ENCODE data around the gene ASB16. TPM values are rescaled to one million over a fixed set of nuclear protein-coding genes. Genes with fewer than 3 reads are reported as not detected.

Gene ASB16
- total and polyA plus RNA-seq, 12 donors: 0.64 to 16.4 (median 13.4) TPM

DNA sequence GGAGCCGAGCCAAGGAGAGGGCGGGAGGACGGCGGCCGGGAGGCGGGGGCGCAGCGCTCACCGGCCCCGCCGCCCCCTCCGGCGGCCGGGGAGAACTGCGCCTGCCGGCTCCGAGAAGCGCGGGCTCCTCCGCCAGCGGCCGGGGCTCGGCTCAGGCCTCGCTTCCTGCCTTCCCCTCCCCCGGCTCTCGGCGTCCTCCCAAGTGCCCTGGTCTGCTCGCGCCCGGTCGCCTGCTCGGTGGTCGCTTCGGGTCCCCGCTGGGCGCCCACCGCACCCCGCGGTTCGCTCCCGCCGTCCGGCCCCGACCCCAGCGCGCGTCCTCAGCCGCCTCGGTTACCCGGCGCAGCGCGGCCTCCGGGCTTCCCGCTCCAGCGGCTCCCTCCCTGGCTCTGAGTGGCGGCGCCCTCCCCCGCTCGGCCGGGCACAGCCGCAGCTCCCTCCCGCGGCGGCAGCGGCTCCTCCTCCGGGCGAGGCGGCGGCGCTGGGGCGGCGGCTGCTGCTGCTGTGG is 48.7 kb downstream of the ASB16 start:
- DNase-seq (peak in 1 of 2 donors; percentile 68), ATAC-seq (peak in 5 of 8 donors; percentile 3 to 38 (median 29))
- intact Hi-C loops (cut with DNase I): loop anchor here in 4 of 10 donors (1.0 to 5.0 kb wide), 4 partner anchors 32 to 108 kb away; partner anchors contain the start of genes SLC25A39 (in 2 of the 4) and TMUB2 (in 1 of the 4)
- Histone ChIP-seq H3K36me3 (peaks cover 0 to 33% (median 26%) of the 10 kb centered on the region in 9 donors), H3K4me1 (peaks cover 11 to 56% (median 44%) of the 10 kb centered on the region in 9 donors), H3K9me3 (no peaks in the 10 kb centered on the region), H3K27ac (peak overlapping the region; percentile 98 to 100 (median 100)), H3K27me3 (no peaks in the 10 kb centered on the region), H3K4me3 (peak overlapping the region; percentile 64 to 98 (median 92))
- WGBS, 2 donors: 1% methylated on average over 55 to 66 of the region's 73 CpGs
- TF ChIP-seq, protein P1, sequence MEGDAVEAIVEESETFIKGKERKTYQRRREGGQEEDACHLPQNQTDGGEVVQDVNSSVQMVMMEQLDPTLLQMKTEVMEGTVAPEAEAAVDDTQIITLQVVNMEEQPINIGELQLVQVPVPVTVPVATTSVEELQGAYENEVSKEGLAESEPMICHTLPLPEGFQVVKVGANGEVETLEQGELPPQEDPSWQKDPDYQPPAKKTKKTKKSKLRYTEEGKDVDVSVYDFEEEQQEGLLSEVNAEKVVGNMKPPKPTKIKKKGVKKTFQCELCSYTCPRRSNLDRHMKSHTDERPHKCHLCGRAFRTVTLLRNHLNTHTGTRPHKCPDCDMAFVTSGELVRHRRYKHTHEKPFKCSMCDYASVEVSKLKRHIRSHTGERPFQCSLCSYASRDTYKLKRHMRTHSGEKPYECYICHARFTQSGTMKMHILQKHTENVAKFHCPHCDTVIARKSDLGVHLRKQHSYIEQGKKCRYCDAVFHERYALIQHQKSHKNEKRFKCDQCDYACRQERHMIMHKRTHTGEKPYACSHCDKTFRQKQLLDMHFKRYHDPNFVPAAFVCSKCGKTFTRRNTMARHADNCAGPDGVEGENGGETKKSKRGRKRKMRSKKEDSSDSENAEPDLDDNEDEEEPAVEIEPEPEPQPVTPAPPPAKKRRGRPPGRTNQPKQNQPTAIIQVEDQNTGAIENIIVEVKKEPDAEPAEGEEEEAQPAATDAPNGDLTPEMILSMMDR (IDR thresholded peaks at IDR 0.05): peak; percentile 36 to 58 (median 43)

DNA sequence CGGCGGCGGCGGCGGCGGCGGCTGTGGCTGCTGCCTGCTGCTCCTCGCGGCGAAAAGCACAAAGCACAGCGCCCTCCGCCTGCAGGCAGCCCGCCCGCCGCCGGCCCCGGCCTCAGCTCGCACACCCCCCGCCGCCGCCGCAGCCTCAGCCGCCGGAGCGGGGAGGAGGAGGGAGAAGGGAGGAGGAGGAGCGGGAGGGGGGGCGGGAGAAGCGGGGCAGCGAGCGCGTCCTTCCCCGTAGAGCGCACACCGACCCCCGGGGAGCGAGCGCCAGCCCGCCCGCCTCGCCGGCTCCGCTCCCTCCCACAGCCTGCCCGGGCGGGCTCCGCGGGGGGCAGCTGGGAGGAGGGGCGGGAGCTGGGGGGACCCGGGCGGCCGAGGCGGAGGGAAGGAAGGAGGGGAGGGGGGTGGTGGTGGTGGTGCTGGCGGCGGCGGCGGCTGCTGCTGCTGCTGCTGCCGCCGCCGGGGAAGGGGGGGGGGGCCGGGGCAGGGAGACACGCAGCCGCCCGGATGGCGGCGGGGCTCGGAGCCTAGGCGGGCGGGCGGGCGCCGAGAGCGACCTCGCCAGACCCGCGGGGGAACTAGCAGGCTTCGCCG is 49.2 kb downstream of the ASB16 start, which contains the start of gene UBTF:
TSS of gene UBTF (minus strand) at position 60 of the 597 bp plus-strand sequence. CDS start 1,446 bp downstream, outside the sequence.
- intact Hi-C loops (cut with DNase I): loop anchor here in 8 of 10 donors (1.0 to 10.0 kb wide), 6 partner anchors 33 to 108 kb away; partner anchors contain the start of genes SLC25A39 (in 4 of the 8) and TMUB2 (in 1 of the 8)

GRCh38 chr17:44220213-44221083 is 49.9 kb downstream of the ASB16 start:
- Histone ChIP-seq H3K36me3 (peaks cover 0 to 20% (median 13%) of the 10 kb centered on the region in 9 donors), H3K4me1 (peaks cover 11 to 56% (median 49%) of the 10 kb centered on the region in 9 donors), H3K9me3 (no peaks in the 10 kb centered on the region), H3K4me3 (peak overlapping the region; percentile 80 to 98 (median 92)), H3K27ac (peak overlapping the region; percentile 98 to 100 (median 100)), H3K27me3 (no peaks in the 10 kb centered on the region)
- ATAC-seq (peak; percentile 12 to 30 (median 24)), DNase-seq (peak; percentile 43 to 64)
- intact Hi-C loops (cut with DNase I): loop anchor here in 5 of 10 donors (1.0 to 10.0 kb wide), 5 partner anchors 54 to 104 kb away; partner anchors contain the start of gene SLC25A39 (in 3 of the 5)
- WGBS, 2 donors: 0 to 1% methylated on average over 90 to 107 of the region's 108 CpGs
- TF ChIP-seq, protein P1 (IDR thresholded peaks at IDR 0.05): no peak

More for the DNA sequence above, 49.2 kb downstream of the ASB16 start, which contains the start of gene UBTF:
- WGBS, 2 donors: 1% methylated on average over 20 to 53 of the region's 76 CpGs
- DNase-seq: peak; percentile 75 to 80
- TF ChIP-seq, protein P1 (IDR thresholded peaks at IDR 0.05): peak in 1 of 9 donors; percentile 2
- H3K27me3 ChIP-seq: no peaks in the 10 kb centered on the region
- no peaks in the 10 kb centered on the region for H3K9me3 ChIP-seq
- H3K36me3 ChIP-seq: peaks cover 0 to 28% (median 21%) of the 10 kb centered on the region in 9 donors
- peak within 1 kb of the TSS; percentile 98 to 100 (median 100) for H3K27ac ChIP-seq
- H3K4me1 ChIP-seq: peaks cover 11 to 56% (median 49%) of the 10 kb centered on the region in 9 donors
- peak within 1 kb of the TSS; percentile 80 to 98 (median 92) for H3K4me3 ChIP-seq
- peak in 6 of 8 donors; percentile 5 to 21 (median 13) for ATAC-seq

All from heart right ventricle (tissue), 16 donors.